ENCODE results near the gene SPG11. TPM values are rescaled to one million over a fixed set of nuclear protein-coding genes. Genes with fewer than 3 reads are reported as not detected.

SPG11 gene
- total and polyA plus RNA-seq, 9 of the 15 experiments (the other 6 are each of a cell fraction or from before 2014, with no cell fraction given): 23.3 to 71.2 (median 45.6) TPM

- TF ChIP-seq ZNF655 (CRISPR knock-in tag; IDR thresholded peaks at IDR 0.05): no peak
- TF ChIP-seq HDAC6 (IDR thresholded peaks at IDR 0.05; ENCODE audit: low read depth, low read length): no peak
- 0 out of 4 replicates have a peak, but pooled peaks of 1 of the 2 experiments have one; percentile 9 for TF ChIP-seq MLLT1 (IDR thresholded peaks at IDR 0.05)
- TF ChIP-seq SRF (CRISPR knock-in tag; IDR thresholded peaks at IDR 0.05): 0 out of 4 replicates have a peak, but pooled peaks of 1 of the 2 experiments have one; percentile 34
- no peak; the same call in 1 of the 2 replicates for TF ChIP-seq THRB (CRISPR knock-in tag; conservative IDR thresholded peaks at IDR 0.05)
- TF ChIP-seq ZBTB26 (CRISPR knock-in tag; IDR thresholded peaks at IDR 0.05): 0 out of 2 replicates have a peak, but pooled peaks have one; percentile 7
- no peak for TF ChIP-seq GABPB2 (CRISPR knock-in tag; conservative IDR thresholded peaks at IDR 0.05)
- no peak; the same call in 1 of the 2 replicates for TF ChIP-seq TCF7 (IDR thresholded peaks at IDR 0.05; ENCODE audit: borderline replicate concordance)
- no peak; a peak in 1 of 6 replicates for TF ChIP-seq ZBTB11 (CRISPR knock-in tag; IDR thresholded peaks at IDR 0.05)
- TF ChIP-seq ZNF224 (CRISPR knock-in tag; IDR thresholded peaks at IDR 0.05): no peak; the same call in 1 of the 2 replicates
- peak; percentile 48; the same call in 1 of the 2 replicates for TF ChIP-seq ZBTB43 (CRISPR knock-in tag; IDR thresholded peaks at IDR 0.05)
- no peak for TF ChIP-seq PKNOX1 (IDR thresholded peaks at IDR 0.05)
- no peak for TF ChIP-seq DNMT1 (IDR thresholded peaks at IDR 0.05)
- no peak for TF ChIP-seq ZNF12 (CRISPR knock-in tag; IDR thresholded peaks at IDR 0.05)
These were observed 126.3 kb downstream of the SPG11 start, which contains the start of gene EIF3J (continued) for GRCh38 chr15:44536962-44537734.

Data from K562 (cell line).